OCI-LY7 (cell line): Measurements from ENCODE around the gene MRGPRE.

ENCODE experiments used
- CTCF ChIP-seq: fragments of 200-600 bp; sonication (generic); conservative IDR thresholded peaks from 2 replicates; pipeline ENCODE4 v1.5.1; 2014; ENCODE audit warnings: mild to moderate bottlenecking, antibody characterized with exemption, low read length, moderate library complexity, mixed read lengths
- EZH2phosphoT487 ChIP-seq: fragments of 200-600 bp; sonication (generic); IDR thresholded peaks from 2 replicates; pipeline ENCODE4 v1.6.1; 2018; ENCODE audit warnings: low read depth, borderline replicate concordance, mild to moderate bottlenecking, mixed run types, antibody characterized with exemption, low read length, moderate library complexity, mixed read lengths

- TF ChIP-seq CTCF, result no peak
- no peak for TF ChIP-seq EZH2phosphoT487
Measured at GRCh38 chr11:3197044-3197695, 35.0 kb downstream of the MRGPRE start.
